Muscle of leg (tissue), 11 donors: Measurements from ENCODE around the gene SENP6. TPM values are rescaled to one million over a fixed set of nuclear protein-coding genes. Genes with fewer than 3 reads are reported as not detected.
"Not testable (repeated sequence)": the region's sequence is repeated elsewhere in the genome, so short reads cannot be mapped to it uniquely, and the experiment has no call there.

Source experiments
- DNase-seq: peaks from one replicate; pipeline ENCODE4 v3.0.0; 2013
- H3K27ac ChIP-seq: one replicate; pipeline ENCODE4 v1.5.1; 2013; ENCODE audit warnings: mild to moderate bottlenecking, low read length, control low read depth
- H3K27me3 ChIP-seq: one replicate; pipeline ENCODE4 v1.6.1; 2013; ENCODE audit warnings: low read length; ENCODE audit not compliant: control insufficient read depth, insufficient read depth
- H3K36me3 ChIP-seq: one replicate; pipeline ENCODE4 v1.6.1; 2013; ENCODE audit warnings: low read length; ENCODE audit not compliant: control insufficient read depth, insufficient read depth
- H3K4me1 ChIP-seq: one replicate; pipeline ENCODE4 v1.6.1; 2013; ENCODE audit warnings: low read length; ENCODE audit not compliant: control insufficient read depth, insufficient read depth
- H3K4me3 ChIP-seq: one replicate; pipeline ENCODE4 v1.5.1; 2013; ENCODE audit warnings: low read length, control low read depth
- H3K9me3 ChIP-seq: replicated peaks from 2 replicates; pipeline ENCODE4 v1.6.1; 2013; ENCODE audit warnings: low read depth, low read length; ENCODE audit not compliant: control insufficient read depth
- WGBS: methylation state at CpG from one replicate; pipeline ENCODE4 v1.1.5; 2013; ENCODE audit warnings: missing lambda C conversion rate; ENCODE audit not compliant: insufficient coverage; 5-methylcytosine and 5-hydroxymethylcytosine counted together
- polyA plus RNA-seq, 8 donors: library from polyadenylated mRNA; unstranded; fragments of 120-200 nt; gene quantifications; one replicate each; pipeline versions ENCODE4 v1.2.1 to v1.2.3, GENCODE V29; 2013; ENCODE audit warnings: inconsistent platforms in 1 of 8, low replicate concordance in 1 of 8; ENCODE audit not compliant: insufficient read length in 8 of 8, insufficient read depth in 1 of 8
- total RNA-seq: library from RNA; stranded (reverse); fragments of 120-200 nt; gene quantifications from one replicate; pipeline ENCODE4 v1.2.4, GENCODE V29; 2013

Gene SENP6
- total and polyA plus RNA-seq, 9 donors = 55.7 to 84.2 (median 70.1) TPM

- H3K27ac ChIP-seq = no peak overlapping the region
- no peaks in the 10 kb centered on the region for H3K9me3 ChIP-seq
- no peaks in the 10 kb centered on the region for H3K27me3 ChIP-seq
- no peak overlapping the region for H3K4me3 ChIP-seq
- WGBS = 61% methylated on average over 4 of the region's 5 CpGs
- DNase-seq = peak; percentile 57
- no peaks in the 10 kb centered on the region for H3K4me1 ChIP-seq
- peaks cover 16% of the 10 kb centered on the region for H3K36me3 ChIP-seq
These were observed 40.6 kb downstream of the SENP6 start for GRCh38 chr6:75642311-75642710.

- no peaks in the 10 kb centered on the region for H3K9me3 ChIP-seq
- DNase-seq = no peak
- H3K27ac ChIP-seq = no peak overlapping the region
- WGBS = no CpG with 5 or more reads among the region's 1 CpG
- H3K4me1 ChIP-seq = no peaks in the 10 kb centered on the region
- H3K36me3 ChIP-seq = peaks cover 13% of the 10 kb centered on the region
- H3K27me3 ChIP-seq = no peaks in the 10 kb centered on the region
- H3K4me3 ChIP-seq = no peak overlapping the region
These were observed 41.5 kb downstream of the SENP6 start for GRCh38 chr6:75643173-75643572.

DNA sequence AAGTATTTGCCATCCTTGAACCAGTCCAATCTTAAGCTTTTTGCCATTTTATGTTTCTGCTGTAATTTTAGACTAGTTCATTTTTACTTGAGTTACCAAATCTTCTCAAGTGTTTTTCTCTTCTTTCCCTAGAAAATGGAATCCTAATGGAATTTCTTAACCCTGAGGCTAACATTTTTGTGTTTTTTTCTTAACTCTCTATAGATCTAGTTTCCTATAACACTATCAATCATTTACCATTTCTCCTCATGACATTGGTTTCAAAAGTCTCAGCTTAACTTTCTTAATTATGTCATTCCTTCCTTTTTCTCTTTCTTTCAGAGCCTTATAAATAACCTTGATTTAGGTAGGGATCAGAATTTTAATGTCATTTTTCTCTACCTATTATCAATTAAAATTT is 54.8 kb downstream of the SENP6 start:
- DNase-seq = no peak
- Histone ChIP-seq H3K36me3 (peaks cover 26% of the 10 kb centered on the region), H3K4me1 (no peaks in the 10 kb centered on the region), H3K4me3 (no peak overlapping the region), H3K9me3 (no peaks in the 10 kb centered on the region), H3K27me3 (no peaks in the 10 kb centered on the region), H3K27ac (no peak overlapping the region)

- WGBS = no CpG with 5 or more reads among the region's 3 CpGs
- H3K36me3 ChIP-seq = peaks cover 23% of the 10 kb centered on the region
- no peaks in the 10 kb centered on the region for H3K9me3 ChIP-seq
- no peak for DNase-seq
- no peaks in the 10 kb centered on the region for H3K4me1 ChIP-seq
- no peak overlapping the region for H3K4me3 ChIP-seq
- no peaks in the 10 kb centered on the region for H3K27me3 ChIP-seq
- H3K27ac ChIP-seq = no peak overlapping the region
These were observed 55.6 kb downstream of the SENP6 start for GRCh38 chr6:75657327-75657726.

- Histone ChIP-seq H3K4me1 (no peaks in the 10 kb centered on the region), H3K27me3 (no peaks in the 10 kb centered on the region), H3K36me3 (peaks cover 13% of the 10 kb centered on the region), H3K9me3 (no peaks in the 10 kb centered on the region), H3K4me3 (no peak overlapping the region), H3K27ac (no peak overlapping the region)
- 100% methylated on average over 1 of the region's 4 CpGs for WGBS
- DNase-seq = no peak
These were observed 64.9 kb downstream of the SENP6 start for GRCh38 chr6:75666592-75666991.

GRCh38 chr6:75673884-75674283 is 72.2 kb downstream of the SENP6 start:
- Histone ChIP-seq H3K4me1 (no peaks in the 10 kb centered on the region), H3K9me3 (no peaks in the 10 kb centered on the region), H3K4me3 (no peak overlapping the region), H3K27me3 (no peaks in the 10 kb centered on the region), H3K36me3 (peaks cover 11% of the 10 kb centered on the region), H3K27ac (no peak overlapping the region)
- WGBS = no CpG with 5 or more reads among the region's 8 CpGs
- no peak for DNase-seq

DNA sequence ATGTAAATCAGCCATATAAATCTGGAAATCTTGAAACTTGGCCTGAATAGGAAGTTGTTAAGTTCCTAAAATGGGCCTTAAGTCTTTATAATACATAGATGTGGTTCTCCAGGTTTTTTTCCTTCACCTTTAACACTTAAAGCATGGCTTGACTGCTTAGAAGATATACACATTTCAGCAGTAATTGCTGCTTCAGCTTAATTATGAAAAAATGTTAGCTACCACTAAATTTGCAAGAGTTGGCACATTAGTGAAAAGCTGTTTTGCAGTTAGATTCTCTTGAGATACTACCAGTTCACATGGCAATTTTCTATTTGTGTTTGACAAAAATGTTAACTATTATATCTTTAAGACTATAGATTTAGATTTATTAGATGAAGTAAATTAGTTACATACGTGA is 74.7 kb downstream of the SENP6 start:
- H3K27me3 ChIP-seq = no peaks in the 10 kb centered on the region
- peaks cover 29% of the 10 kb centered on the region for H3K36me3 ChIP-seq
- no peaks in the 10 kb centered on the region for H3K4me1 ChIP-seq
- no CpG with 5 or more reads among the region's 1 CpG for WGBS
- no peak overlapping the region for H3K27ac ChIP-seq
- no peak for DNase-seq
- no peaks in the 10 kb centered on the region for H3K9me3 ChIP-seq
- H3K4me3 ChIP-seq = no peak overlapping the region

- no CpG with 5 or more reads among the region's 2 CpGs for WGBS
- H3K27ac ChIP-seq, H3K4me3 ChIP-seq, H3K4me1 ChIP-seq, H3K9me3 ChIP-seq, DNase-seq, H3K27me3 ChIP-seq: not testable (repeated sequence)
- H3K36me3 ChIP-seq = peaks cover 29% of the 10 kb centered on the region
These were observed 80.9 kb downstream of the SENP6 start for GRCh38 chr6:75682548-75682947.

DNA sequence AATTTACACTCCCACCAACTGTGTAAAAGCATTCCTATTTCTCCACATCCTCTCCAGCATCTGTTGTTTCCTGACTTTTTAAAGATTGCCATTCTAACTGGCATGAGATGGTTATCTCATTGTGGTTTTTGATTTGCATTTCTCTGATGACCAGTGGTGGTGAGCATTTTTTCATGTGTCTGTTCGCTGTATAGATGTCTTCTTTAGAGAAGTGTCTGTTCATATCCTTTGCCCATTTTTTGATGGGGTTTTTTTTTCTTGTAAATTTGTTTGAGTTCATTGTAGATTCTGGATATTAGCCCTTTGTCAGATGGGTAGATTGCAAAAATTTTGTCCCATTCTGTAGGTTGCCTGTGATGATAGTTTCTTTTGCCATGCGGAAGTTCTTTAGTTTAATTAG is 81.3 kb downstream of the SENP6 start:
- H3K27ac ChIP-seq, DNase-seq, H3K4me1 ChIP-seq, H3K27me3 ChIP-seq, H3K9me3 ChIP-seq, H3K4me3 ChIP-seq: not testable (repeated sequence)
- WGBS = no CpG with 5 or more reads among the region's 2 CpGs
- H3K36me3 ChIP-seq = peaks cover 25% of the 10 kb centered on the region

- 75% methylated on average over 1 of the region's 5 CpGs for WGBS
These were observed 85.9 kb downstream of the SENP6 start for GRCh38 chr6:75687535-75687934.

GRCh38 chr6:75687937-75688336 is 86.3 kb downstream of the SENP6 start:
- peaks cover 20% of the 10 kb centered on the region for H3K36me3 ChIP-seq

More at GRCh38 chr6:75687535-75687934, 85.9 kb downstream of the SENP6 start:
- H3K27ac ChIP-seq, H3K9me3 ChIP-seq, DNase-seq, H3K4me3 ChIP-seq, H3K27me3 ChIP-seq, H3K4me1 ChIP-seq: not testable (repeated sequence)
- H3K36me3 ChIP-seq = peaks cover 17% of the 10 kb centered on the region

More at GRCh38 chr6:75687937-75688336, 86.3 kb downstream of the SENP6 start:
- not testable (repeated sequence) for H3K27ac ChIP-seq, H3K4me3 ChIP-seq, DNase-seq, H3K27me3 ChIP-seq, H3K4me1 ChIP-seq, H3K9me3 ChIP-seq
- 91% methylated on average over 7 of the region's 8 CpGs for WGBS
